ENCODE data around the gene DNAH2.

DNA sequence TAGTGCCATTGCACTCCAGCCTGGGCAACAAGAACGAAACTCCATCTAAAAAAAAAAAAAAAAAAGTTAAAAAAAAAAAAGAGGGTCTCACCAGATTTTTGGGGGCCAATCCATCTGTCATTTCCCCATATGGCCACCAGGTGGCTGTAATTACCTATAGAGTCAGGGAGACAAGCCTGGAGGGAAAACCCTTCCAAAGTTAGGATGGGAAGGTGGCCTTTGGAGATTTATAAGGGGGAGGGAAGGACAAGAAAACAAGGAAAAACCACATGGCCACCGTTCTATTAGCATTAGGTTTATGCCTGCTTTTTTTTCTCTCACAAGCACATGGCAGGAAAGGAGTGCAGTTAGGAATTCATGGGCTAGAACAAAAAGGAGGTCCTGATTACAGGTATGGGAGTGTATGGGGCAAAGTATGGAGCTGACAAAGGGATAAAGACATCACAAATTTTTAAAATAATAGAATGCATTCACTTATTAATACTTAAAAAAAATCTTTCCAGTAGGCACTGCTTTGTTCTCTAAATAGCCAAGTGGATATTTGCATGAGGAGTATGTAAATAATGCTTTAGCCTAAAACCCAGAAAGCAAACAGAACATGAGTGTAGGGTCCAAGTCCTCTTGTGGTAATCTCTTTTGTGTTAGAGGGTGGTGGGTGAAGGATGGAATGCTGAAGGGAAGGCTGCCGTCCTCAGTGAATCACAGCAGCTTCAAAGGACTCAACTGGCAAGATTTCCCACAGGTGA, 145.3 kb downstream of the DNAH2 start:
- TF ChIP-seq EGR1 (IDR thresholded peaks at IDR 0.05; ENCODE audit: borderline replicate concordance, low read depth, low read length) (no peak), SIX5 (IDR thresholded peaks at IDR 0.05; ENCODE audit: low read depth, low read length) (no peak), TCF12 (IDR thresholded peaks at IDR 0.05; ENCODE audit: low read depth, low read length) (no peak), CTCF (IDR thresholded peaks at IDR 0.05; ENCODE audit: control extremely low read depth in 1 of 3, insufficient read depth in 1 of 3, low read depth in 1 of 3, low read length in 3 of 3) (peak; percentile 10 to 80 (median 66)), CHD2 (IDR thresholded peaks at IDR 0.05; ENCODE audit: low read length) (no peak), POU5F1 (IDR thresholded peaks at IDR 0.05; ENCODE audit: low read depth, low read length) (no peak)
